ENCODE results near the gene LRTM1. TPM values are rescaled to one million over a fixed set of nuclear protein-coding genes. Genes with fewer than 3 reads are reported as not detected.
A peak's percentile ranks its signal among the peaks of the same experiment; 100 is the strongest.

LRTM1 gene
- not detected for total RNA-seq (2021; fragmentation: NEBNext Ultra II Directional; extraction: Animal tissue kit (Norgen Biotek cat#: 25700))
- long read RNA-seq, result 0 reads

DNA sequence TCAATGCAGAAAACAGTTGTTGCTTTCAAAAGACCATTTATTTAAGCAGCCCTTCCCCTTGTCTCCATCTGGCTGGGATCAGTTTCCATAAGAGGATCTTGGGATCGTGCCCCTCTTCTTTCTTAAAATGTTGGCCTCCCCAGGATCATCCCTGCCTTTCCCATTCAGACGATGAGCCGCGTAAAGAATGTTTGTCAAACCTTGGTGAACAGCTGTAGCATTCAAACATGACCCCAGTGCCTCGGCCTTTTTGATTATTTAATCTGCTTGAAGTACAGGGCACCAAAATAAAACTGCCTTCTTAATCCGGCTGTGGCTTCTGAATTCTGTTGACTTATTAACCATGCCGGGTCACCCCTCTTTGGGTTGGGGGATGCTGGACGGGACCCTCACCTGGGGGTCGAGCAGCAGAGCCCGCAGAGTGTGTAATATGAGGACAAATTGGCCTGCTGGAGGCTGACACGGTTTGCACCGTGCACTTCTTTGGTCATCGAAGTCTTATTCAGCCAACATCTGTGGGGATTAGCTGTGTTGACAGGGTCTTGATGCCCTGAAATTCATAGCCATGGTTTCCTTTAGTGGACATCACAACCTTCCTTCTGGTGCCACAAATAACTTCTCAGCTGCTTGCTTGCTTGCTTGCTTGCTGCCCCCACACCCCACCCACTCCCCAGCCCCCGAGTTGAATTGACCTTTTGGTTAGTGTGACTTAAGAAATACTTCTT lies at the start of gene LRTM1:
Gene LRTM1, minus strand, starts transcription at position 14 of the 725 bp plus-strand sequence. CDS start 148 bp downstream, outside the sequence.
- TF ChIP-seq, protein P1, sequence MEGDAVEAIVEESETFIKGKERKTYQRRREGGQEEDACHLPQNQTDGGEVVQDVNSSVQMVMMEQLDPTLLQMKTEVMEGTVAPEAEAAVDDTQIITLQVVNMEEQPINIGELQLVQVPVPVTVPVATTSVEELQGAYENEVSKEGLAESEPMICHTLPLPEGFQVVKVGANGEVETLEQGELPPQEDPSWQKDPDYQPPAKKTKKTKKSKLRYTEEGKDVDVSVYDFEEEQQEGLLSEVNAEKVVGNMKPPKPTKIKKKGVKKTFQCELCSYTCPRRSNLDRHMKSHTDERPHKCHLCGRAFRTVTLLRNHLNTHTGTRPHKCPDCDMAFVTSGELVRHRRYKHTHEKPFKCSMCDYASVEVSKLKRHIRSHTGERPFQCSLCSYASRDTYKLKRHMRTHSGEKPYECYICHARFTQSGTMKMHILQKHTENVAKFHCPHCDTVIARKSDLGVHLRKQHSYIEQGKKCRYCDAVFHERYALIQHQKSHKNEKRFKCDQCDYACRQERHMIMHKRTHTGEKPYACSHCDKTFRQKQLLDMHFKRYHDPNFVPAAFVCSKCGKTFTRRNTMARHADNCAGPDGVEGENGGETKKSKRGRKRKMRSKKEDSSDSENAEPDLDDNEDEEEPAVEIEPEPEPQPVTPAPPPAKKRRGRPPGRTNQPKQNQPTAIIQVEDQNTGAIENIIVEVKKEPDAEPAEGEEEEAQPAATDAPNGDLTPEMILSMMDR (IDR thresholded peaks at IDR 0.05), result no peak
- no peak within 1 kb of the TSS for H3K4me3 Mint-ChIP-seq
- H3K36me3 Mint-ChIP-seq (ENCODE audit: low read depth), result no peaks in the 10 kb centered on the region
- H3K9me3 Mint-ChIP-seq, result no peaks in the 10 kb centered on the region
- H3K4me1 Mint-ChIP-seq (ENCODE audit: low read depth), result peaks cover 7% of the 10 kb centered on the region; the same call in 1 of the 2 replicates
- no peak for DNase-seq
- H3K27ac Mint-ChIP-seq, result no peak within 1 kb of the TSS
- no peaks in the 10 kb centered on the region; the same call in 1 of the 2 replicates for H3K27me3 Mint-ChIP-seq (ENCODE audit: insufficient read depth)

DNA sequence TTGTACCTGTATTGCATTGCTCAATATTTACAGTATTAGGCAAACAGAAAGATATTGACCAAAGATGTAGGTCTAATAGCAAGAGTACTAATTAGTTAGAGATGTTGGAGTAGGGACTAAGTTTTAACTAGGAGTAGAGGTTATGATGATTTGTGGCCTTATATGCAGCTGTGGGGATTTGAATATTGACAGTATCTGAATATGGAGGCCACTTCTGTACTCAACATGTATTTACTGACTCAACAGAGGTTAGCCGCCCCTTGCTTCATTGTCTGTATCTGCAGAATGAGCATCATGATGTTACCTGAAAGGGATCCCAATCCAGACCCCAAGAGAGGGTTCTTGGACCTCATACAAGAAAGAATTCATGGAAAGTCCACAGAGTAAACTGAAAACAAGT lies 49.6 kb upstream of the LRTM1 start:
- Mint-ChIP-seq H3K27ac (no peak overlapping the region), H3K4me1 (ENCODE audit: low read depth) (peaks cover 13% of the 10 kb centered on the region; the same call in 1 of the 2 replicates), H3K27me3 (ENCODE audit: insufficient read depth) (peaks cover 1% of the 10 kb centered on the region; the same call in 1 of the 2 replicates), H3K9me3 (no peaks in the 10 kb centered on the region), H3K4me3 (no peak overlapping the region), H3K36me3 (ENCODE audit: low read depth) (no peaks in the 10 kb centered on the region)
- TF ChIP-seq, protein P1 (IDR thresholded peaks at IDR 0.05), result no peak
- DNase-seq, result no peak

DNA sequence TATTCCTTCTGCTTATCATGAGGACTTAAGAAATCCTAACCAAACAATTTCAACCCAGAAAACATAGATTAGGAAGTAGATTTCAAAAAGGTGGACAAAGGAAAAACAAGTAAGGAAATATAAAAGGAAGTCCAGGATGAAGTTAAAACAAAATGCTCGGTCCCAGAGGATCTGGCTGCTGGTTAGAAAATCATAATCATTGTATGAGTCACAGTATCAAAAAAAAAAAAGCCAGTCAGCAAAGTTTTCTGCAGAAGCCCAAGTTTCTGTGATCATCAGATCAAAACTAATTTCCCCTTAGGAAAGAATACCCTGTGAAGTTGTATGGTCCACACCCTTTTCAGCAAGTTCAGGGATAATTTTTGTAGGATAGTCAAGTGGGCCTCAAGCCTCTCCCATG lies 43.0 kb upstream of the LRTM1 start:
- TF ChIP-seq, protein P1 (IDR thresholded peaks at IDR 0.05), result no peak
- no peaks in the 10 kb centered on the region for H3K36me3 Mint-ChIP-seq (ENCODE audit: low read depth)
- H3K27ac Mint-ChIP-seq, result peak overlapping the region; percentile 32
- H3K27me3 Mint-ChIP-seq (ENCODE audit: insufficient read depth), result no peaks in the 10 kb centered on the region
- no peak overlapping the region for H3K4me3 Mint-ChIP-seq
- H3K9me3 Mint-ChIP-seq, result no peaks in the 10 kb centered on the region
- H3K4me1 Mint-ChIP-seq (ENCODE audit: low read depth), result peaks cover 55% of the 10 kb centered on the region
- DNase-seq, result no peak

GRCh38 chr3:54969652-54970051 lies 41.8 kb upstream of the LRTM1 start:
- no peak overlapping the region for H3K4me3 Mint-ChIP-seq
- H3K9me3 Mint-ChIP-seq, result no peaks in the 10 kb centered on the region
- H3K4me1 Mint-ChIP-seq (ENCODE audit: low read depth), result peaks cover 68% of the 10 kb centered on the region
- H3K27me3 Mint-ChIP-seq (ENCODE audit: insufficient read depth), result no peaks in the 10 kb centered on the region
- peak overlapping the region; percentile 69 for H3K27ac Mint-ChIP-seq
- TF ChIP-seq, protein P1 (IDR thresholded peaks at IDR 0.05), result no peak
- no peaks in the 10 kb centered on the region for H3K36me3 Mint-ChIP-seq (ENCODE audit: low read depth)
- no peak for DNase-seq

GRCh38 chr3:54968546-54969172 lies 40.8 kb upstream of the LRTM1 start:
- peaks cover 76% of the 10 kb centered on the region for H3K4me1 Mint-ChIP-seq (ENCODE audit: low read depth)
- TF ChIP-seq, protein P1 (IDR thresholded peaks at IDR 0.05), result no peak
- H3K27me3 Mint-ChIP-seq (ENCODE audit: insufficient read depth), result no peaks in the 10 kb centered on the region
- no peaks in the 10 kb centered on the region for H3K9me3 Mint-ChIP-seq
- peak overlapping the region; percentile 76 for H3K27ac Mint-ChIP-seq
- DNase-seq, result peak; percentile 61
- no peaks in the 10 kb centered on the region for H3K36me3 Mint-ChIP-seq (ENCODE audit: low read depth)
- peak overlapping the region; percentile 63 for H3K4me3 Mint-ChIP-seq
